ENCODE results near the gene B3GAT1. TPM values are rescaled to one million over a fixed set of nuclear protein-coding genes. Genes with fewer than 3 reads are reported as not detected.

The B3GAT1 gene
- total RNA-seq, 1 experiment from 2014 or later, result 34.3 TPM

DNA sequence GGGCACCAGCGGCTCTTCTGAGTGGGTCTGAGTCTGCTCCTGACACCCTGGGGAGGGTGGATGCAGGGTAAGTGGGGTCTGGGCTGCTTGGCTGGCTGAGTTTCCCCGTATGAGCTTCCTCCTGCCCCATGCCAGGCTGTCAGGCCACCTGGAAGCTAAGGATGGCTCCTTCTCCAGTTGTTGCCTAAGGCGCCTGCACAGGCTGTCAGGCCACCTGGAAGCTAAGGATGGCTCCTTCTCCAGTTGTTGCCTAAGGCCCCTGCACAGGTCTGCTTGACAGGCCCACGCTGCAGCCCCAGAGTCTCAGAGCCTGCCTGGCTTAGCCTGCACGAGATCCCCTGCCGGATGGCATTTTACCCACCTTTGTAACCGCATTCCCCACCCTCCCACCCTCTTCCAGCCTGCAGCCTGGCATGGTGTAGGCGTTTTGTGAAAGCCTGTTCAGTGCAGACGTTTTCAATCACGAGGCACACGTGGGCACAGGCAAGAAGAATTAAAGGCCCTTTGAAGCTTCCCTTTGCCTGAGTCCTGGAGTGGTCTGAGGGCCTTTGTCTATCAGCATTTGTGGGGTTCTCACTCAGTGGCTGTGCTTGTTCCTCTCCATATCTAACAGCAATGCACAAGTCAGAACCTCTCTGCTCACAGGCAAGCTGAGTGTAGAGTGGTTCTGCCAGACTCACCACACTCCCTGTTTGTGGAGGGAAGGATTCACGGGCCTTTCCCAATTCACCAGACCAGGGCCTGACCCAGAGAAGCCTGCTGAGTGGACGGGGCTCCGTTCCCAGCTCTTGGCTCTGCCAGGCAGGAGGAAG, 40.2 kb upstream of the B3GAT1 start:
- Histone ChIP-seq H4K5ac (ENCODE audit: insufficient read length, low read depth, low read length) (no peak overlapping the region), H2AK5ac (ENCODE audit: insufficient read length, low read length) (no peak overlapping the region), H4K20me1 (ENCODE audit: control insufficient read depth, insufficient read depth, insufficient read length) (no peaks in the 10 kb centered on the region), H3K4ac (ENCODE audit: low read depth, low read length) (no peak overlapping the region), H3K23ac (ENCODE audit: insufficient read length, low read depth, low read length) (no peak overlapping the region), H2AFZ (ENCODE audit: low read length) (no peak overlapping the region), H3K14ac (ENCODE audit: insufficient read depth, low read length) (no peak overlapping the region; the same call in 1 of the 2 replicates), H3K56ac (ENCODE audit: insufficient read length, low read depth, low read length) (no peak overlapping the region), H3K79me1 (ENCODE audit: insufficient read depth, low read depth, low read length, poor library complexity, severe bottlenecking) (no peaks in the 10 kb centered on the region), H3T11ph (ENCODE audit: low read length) (no peak overlapping the region), H4K91ac (ENCODE audit: insufficient read length, low read depth, low read length) (no peak overlapping the region), H2BK120ac (ENCODE audit: low read depth, low read length, poor library complexity, severe bottlenecking) (no peak overlapping the region), H3K9ac (ENCODE audit: extremely low read depth, insufficient read length, low read length) (no peak overlapping the region), H2BK12ac (ENCODE audit: insufficient read length, low read depth, low read length) (no peak overlapping the region), H4K8ac (replicated peaks; ENCODE audit: insufficient read length, low read depth, low read length) (no peak overlapping the region), H2BK20ac (ENCODE audit: low read depth, low read length, poor library complexity, severe bottlenecking) (no peak overlapping the region), H3K27me3 (ENCODE audit: insufficient read depth, low read length) (no peaks in the 10 kb centered on the region), H3K27ac (ENCODE audit: insufficient read length, low read depth, low read length) (no peak overlapping the region), H3K4me2 (ENCODE audit: insufficient read depth, insufficient read length, low read length) (no peak overlapping the region), H3K18ac (ENCODE audit: insufficient read length, low read depth, low read length) (no peak overlapping the region), H3K9me3 (ENCODE audit: control insufficient read depth, low read depth, low read length) (no peaks in the 10 kb centered on the region), H3K23me2 (ENCODE audit: insufficient read length, low read depth, low read length, poor library complexity, severe bottlenecking) (no peaks in the 10 kb centered on the region), H3K4me1 (ENCODE audit: insufficient read depth, low read length) (no peaks in the 10 kb centered on the region), H2BK5ac (ENCODE audit: insufficient read length, low read length) (no peak overlapping the region), H3K79me2 (ENCODE audit: insufficient read depth, low read length) (no peaks in the 10 kb centered on the region), H2BK15ac (ENCODE audit: low read depth, low read length) (no peak overlapping the region)
- no peak overlapping the region for H3K4me3 Mint-ChIP-seq
- TF ChIP-seq, protein P1, sequence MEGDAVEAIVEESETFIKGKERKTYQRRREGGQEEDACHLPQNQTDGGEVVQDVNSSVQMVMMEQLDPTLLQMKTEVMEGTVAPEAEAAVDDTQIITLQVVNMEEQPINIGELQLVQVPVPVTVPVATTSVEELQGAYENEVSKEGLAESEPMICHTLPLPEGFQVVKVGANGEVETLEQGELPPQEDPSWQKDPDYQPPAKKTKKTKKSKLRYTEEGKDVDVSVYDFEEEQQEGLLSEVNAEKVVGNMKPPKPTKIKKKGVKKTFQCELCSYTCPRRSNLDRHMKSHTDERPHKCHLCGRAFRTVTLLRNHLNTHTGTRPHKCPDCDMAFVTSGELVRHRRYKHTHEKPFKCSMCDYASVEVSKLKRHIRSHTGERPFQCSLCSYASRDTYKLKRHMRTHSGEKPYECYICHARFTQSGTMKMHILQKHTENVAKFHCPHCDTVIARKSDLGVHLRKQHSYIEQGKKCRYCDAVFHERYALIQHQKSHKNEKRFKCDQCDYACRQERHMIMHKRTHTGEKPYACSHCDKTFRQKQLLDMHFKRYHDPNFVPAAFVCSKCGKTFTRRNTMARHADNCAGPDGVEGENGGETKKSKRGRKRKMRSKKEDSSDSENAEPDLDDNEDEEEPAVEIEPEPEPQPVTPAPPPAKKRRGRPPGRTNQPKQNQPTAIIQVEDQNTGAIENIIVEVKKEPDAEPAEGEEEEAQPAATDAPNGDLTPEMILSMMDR (conservative IDR thresholded peaks at IDR 0.05), result no peak
- peaks cover 14% of the 10 kb centered on the region for H3K27me3 Mint-ChIP-seq (ENCODE audit: low read depth)
- H3K27ac Mint-ChIP-seq, result no peak overlapping the region; a peak in 1 of 7 replicates
- DNase-seq, result no peak
- H3K36me3 Mint-ChIP-seq (ENCODE audit: insufficient read depth in 1 of 3, low read depth in 3 of 3), result no peaks in the 10 kb centered on the region
- peaks cover 0 to 7% of the 10 kb centered on the region in 2 experiments; a peak in 1 of 4 replicates for H3K4me1 Mint-ChIP-seq
- WGBS (ENCODE audit: extremely low coverage, insufficient read length, low lambda C conversion rate), result no CpG with 5 or more reads among the region's 14 CpGs
- peaks cover 0 to 2% of the 10 kb centered on the region in 2 experiments; a peak in 3 of 5 replicates for H3K9me3 Mint-ChIP-seq
